Bone marrow (tissue), 2 donors: ENCODE results near the gene C1QTNF1.
"Not testable (repeated sequence)": the region's sequence is repeated elsewhere in the genome, so short reads cannot be mapped to it uniquely, and the experiment has no call there.

Experiments
- DNase-seq, 2 donors: peaks; one replicate each; lab custom pipeline; 2025; lab: John Stamatoyannopoulos, UW

The C1QTNF1 gene

DNA sequence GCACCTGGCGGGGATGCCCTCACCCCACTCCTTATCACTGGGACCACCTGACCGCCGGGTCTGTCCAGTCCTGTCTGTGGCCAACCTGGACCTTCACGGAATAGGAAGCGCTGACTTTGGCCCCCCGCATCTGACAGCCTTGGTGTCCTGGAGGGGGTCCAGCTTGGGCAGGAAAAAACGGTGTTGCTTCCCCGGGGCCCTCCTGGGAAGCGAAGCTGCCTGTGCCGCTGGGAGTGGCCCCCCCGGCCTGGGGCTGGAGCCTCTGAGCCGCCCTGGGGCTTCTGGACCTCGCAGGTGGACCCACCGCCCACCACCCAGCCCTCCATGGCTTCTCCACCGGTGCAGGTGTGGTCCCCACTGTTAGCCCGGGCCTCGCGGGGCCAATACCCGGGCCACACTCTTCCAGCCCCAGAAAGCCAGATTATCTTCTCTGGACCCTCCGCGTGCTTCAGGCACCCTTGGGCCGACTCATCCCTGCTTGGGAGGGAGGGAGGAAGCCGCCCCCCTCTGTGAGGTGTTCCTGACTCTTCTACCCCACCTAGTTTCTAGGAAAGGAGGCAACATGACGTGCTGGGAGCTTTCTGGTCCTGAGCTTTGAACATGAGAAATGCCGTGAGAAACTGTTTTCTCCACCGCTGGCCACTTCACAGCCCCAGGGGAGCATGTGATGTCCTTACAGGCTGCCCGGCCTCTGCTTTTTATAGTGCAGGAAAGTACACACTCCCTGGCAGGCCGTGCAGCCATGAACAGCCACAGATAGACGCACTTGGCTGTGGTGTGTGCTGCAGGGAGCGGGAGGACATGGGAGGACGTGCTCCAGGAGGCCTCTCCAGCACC, 1.1 kb downstream of the C1QTNF1 start:
- no peak for DNase-seq

DNA sequence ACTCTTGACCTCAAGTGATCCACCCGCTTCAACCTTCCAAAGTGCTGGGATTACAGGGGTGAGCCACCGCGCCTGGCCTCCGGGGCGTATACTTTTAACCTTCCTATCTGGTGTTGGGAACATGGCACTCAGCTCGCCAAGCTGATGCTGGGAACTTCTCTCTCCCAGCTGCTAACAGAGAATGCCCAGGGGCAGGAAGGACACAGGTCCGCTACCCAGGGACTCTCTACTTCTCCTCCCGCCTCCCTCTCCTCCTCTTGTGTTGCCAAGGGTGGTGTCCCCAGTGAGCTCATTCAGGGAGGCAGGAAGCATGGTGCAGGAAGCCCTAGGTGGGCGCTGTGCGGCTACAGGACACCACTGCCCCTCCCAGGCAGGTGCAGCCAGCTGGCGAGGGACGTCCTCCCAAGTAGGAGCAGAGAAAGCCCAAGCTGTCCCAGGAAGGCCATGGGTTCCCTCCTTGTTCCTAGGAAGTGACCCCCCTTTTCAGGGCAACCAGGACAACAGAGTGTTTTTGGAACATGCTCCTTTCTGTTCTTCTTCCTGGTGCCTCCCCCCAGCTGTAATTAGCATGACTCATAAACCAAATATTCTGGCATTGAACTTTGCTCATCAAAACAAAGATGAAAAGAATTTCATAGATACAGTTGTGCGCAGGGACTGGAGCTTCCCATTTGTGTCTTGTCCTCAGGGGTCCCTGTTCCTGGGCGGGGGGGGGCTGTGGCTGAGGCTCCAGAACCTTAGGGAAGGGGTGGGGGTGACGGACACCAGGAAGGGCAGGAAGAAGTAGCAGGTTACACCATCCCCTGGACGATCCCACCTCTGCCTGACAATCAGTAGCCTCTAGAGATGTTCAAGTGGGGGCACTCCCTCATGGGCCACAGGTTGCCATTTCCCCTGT, 2.7 kb downstream of the C1QTNF1 start:
- DNase-seq, result no peak

- DNase-seq, result no peak
These were observed 3.4 kb downstream of the C1QTNF1 start for GRCh38 chr17:79027274-79027924.

DNA sequence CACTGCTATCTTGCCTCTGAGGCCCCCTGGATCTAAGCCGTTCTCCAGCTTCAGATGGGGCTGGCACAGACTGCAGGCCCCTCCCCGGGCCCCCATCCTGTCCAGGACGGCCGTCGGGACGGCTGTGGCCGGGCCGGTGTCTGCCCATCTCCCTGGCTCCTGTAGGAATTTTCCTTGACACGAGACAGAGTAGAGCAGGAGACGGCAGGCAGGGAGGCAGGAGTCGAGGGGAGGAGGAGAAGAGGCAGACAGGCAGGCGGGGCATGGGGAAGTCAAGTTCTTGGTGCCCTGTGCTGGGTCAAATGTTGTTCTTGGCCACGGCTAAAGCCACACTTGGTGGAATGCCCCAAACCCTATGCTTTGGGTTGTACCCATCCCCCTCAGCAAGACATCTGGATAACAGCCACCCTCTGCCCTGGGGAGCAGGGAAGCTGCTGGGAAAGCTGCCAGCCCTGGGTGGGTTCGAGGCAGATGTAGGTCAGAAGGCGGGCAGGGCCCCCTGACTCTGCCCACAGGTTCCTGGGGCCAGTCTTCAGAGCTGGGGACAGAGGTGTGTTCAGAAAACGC, 4.0 kb downstream of the C1QTNF1 start:
- no peak for DNase-seq

DNA sequence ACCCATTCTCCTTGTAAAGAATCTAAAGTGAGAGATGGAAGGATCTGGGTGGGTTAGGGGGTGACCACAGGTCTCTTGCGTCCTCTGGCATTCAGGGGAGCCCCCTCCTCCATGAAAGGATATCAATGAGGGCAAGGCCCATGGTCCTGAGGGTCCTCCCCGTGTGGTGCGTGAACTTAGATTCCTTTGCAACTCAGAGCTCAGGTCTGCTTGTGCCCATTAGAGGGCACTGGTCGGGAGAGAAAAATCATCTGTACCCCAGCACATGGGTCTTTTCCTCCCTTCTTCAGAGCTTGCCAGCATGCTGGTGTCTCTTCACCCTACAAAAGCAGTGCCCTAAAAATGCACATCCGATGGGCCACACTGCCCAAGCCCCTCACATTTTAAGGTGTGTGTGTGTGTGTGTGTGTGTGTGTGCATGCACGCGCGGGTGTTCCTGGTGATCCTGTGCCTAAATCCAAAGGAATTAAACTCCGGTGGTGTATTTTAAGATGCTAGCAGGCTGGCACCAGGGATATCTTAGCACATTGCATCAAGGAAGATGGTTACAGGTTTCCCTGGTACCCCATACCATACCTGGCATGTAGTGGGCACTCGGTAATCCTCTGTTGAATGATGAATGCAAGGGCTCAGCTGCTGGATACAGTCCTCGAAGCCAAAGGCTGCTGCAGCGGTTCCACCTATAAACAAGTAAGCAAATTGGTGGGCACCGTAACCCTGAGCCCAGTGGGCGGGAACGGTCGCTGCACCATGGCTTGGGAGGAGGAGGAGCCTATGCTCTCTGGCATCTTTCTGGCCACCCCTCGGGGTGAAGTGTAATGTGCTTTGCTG, 4.7 kb downstream of the C1QTNF1 start:
- no peak for DNase-seq

- no peak for DNase-seq
These were observed 5.5 kb downstream of the C1QTNF1 start for GRCh38 chr17:79029327-79030009.

DNA sequence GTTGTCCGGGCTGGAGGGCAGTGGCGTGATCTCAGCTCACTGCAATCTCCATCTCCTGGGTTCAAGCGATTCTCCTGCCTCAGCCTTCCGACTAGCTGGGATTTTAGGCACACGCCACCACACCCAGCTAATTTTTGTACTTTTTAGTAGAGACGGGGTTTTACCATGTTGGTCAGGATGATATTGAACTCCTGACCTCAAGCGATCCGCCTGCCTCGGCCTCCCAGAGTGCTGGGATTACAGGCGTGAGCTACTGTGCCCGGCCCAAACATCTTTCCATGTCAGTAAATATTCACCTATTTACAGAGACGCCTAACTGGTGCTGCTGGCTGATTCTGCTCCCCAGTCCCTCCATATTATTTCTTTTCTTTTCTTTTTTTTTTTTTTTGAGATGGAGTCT, 6.7 kb downstream of the C1QTNF1 start:
- not testable (repeated sequence) for DNase-seq

- DNase-seq, result no peak
These were observed 8.3 kb downstream of the C1QTNF1 start for GRCh38 chr17:79031996-79032875.

GRCh38 chr17:79033046-79033616, 9.2 kb downstream of the C1QTNF1 start:
- DNase-seq, result no peak

DNA sequence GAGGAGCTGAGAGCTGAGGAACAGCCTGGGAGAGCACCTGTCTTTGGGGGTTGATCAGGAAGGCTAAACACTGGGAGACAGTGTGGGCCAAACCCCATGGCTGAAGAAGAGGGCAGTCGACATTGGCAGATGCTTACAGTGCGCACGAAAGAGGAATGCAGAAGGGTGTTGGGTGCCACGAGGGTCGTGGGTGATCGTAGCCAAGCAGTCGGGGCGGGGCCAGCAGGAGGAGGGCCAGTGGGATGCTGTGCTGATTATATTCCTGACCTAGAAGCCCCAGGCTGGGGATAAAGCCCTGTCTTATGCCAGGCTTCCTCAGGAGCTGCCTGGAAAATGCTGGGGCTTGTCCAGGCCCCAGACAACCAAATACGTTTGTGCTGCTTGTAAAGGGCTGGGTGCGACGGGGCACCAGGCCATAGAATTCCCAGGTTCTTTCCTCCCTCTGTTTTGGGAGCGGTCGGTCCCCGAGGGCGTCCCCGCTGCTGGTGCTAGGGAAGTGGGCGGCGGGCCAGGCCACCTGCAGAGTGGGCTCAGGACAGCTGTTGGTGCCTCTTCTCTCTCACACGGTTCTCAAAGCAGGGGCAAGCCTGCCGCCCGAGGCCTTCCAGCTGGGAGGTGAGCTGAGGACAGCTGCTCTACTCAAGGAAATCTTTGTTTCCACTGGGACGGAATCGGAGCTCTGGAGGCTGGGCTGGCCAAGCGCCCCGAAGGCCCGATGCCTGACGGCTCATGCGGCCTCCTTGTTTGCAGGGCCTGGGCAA, 10.0 kb downstream of the C1QTNF1 start:
- no peak for DNase-seq

- no peak for DNase-seq
These were observed 11.0 kb downstream of the C1QTNF1 start for GRCh38 chr17:79034931-79035485.

GRCh38 chr17:79035686-79036085, 11.7 kb downstream of the C1QTNF1 start:
- DNase-seq, result no peak

DNA sequence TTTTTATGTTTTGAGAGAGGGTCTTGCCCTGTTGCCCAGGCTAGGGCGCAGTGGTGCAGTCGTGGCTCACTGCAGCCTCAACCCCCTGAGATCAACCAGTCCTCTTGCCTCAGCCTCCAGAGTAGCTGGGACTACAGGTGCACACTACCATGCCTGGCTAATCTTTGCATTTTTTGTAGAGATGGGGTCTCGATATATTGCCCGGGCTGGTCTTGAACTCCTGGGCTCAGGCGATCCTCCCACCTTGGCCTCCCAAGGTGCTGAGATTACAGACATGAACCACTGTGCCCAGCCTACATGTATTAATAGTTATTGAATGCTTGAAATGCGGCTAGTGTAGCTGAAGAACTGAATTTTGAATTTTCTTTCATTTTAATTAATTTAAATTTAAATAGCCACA, 12.2 kb downstream of the C1QTNF1 start:
- DNase-seq, result no peak

GRCh38 chr17:79036596-79036995, 12.6 kb downstream of the C1QTNF1 start:
- DNase-seq, result no peak

GRCh38 chr17:79038545-79039135, 14.7 kb downstream of the C1QTNF1 start:
- DNase-seq, result peak in 1 of 2 donors; percentile 41

DNA sequence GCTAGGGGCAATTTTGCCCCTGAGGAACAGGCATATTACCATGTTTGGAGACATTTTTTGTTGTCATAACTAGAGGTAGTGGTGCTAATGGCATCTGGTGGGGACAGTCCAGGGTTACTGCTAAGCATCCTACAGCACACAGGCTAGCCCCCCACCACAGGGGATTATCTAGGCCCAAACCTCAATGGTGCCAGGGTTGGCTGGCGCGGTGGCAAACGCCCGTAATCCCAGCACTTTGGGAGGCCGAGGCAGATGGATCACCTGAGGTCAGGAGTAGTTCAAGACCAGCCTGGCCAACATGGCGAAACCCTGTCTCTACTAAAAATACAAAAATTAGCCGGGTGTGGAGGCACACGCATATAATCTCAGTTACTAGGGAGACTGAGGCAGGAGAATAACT, 15.2 kb downstream of the C1QTNF1 start:
- no peak for DNase-seq

GRCh38 chr17:79039886-79040285, 15.9 kb downstream of the C1QTNF1 start:
- no peak for DNase-seq

DNA sequence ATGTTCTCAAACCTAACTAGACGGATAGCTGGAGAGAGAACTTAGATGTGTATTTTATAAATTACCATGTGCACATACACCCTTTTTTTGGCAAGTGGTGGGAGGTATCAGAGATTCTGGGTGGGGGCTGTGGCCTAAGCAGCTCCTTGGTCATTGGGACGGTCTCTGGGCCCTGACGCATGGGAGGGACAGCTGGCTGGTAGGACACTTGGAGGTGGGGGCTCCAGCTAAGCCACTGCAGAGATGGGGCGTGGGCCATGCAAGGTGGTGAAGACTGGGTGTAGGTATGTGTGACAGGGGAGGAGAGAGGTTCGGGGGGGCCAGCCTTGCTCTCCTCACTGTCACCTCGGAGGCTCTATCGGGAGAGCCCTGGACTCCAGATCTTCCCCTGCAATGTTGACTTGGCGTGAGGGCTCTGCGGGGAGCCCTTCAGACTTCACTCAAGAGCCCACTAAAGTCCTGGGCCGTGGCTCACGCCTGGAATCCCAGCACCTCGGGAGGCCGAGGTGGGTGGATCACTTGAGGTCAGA, 17.1 kb downstream of the C1QTNF1 start:
- DNase-seq, result no peak
